Mesenchymal stem cell (in vitro differentiated cells and primary cell): ENCODE data around the gene IL17F.
A peak's percentile ranks its signal among the peaks of the same experiment; 100 is the strongest.

Experiments
- DNase-seq: peaks from one replicate; pipeline ENCODE4 v3.0.0-alpha.2; 2013
- H2AFZ ChIP-seq: one replicate; pipeline ENCODE4 v1.6.1; 2013; ENCODE audit warnings: low read depth, mild to moderate bottlenecking, control low read depth, inconsistent platforms, low read length, moderate library complexity
- H2AK5ac ChIP-seq: 2 replicates; pipeline ENCODE4 v1.6.1; 2013; ENCODE audit warnings: low read length, moderate library complexity, mild to moderate bottlenecking, inconsistent platforms; ENCODE audit not compliant: severe bottlenecking
- H2BK120ac ChIP-seq: one replicate; pipeline ENCODE4 v1.6.1; 2013; ENCODE audit warnings: low read depth, mild to moderate bottlenecking, inconsistent platforms, low read length, moderate library complexity
- H2BK12ac ChIP-seq, 2 experiments: one replicate each; pipeline ENCODE4 v1.6.1; 2013; ENCODE audit warnings: inconsistent platforms in 2 of 2, low read length in 2 of 2, mild to moderate bottlenecking in 2 of 2, moderate library complexity in 2 of 2, control low read depth in 1 of 2
- H2BK15ac ChIP-seq: one replicate; pipeline ENCODE4 v1.6.1; 2013; ENCODE audit warnings: mild to moderate bottlenecking, low read depth, inconsistent platforms; ENCODE audit not compliant: poor library complexity, severe bottlenecking
- H2BK5ac ChIP-seq: 2 replicates; pipeline ENCODE4 v1.6.1; 2013; ENCODE audit warnings: low read depth, mild to moderate bottlenecking, low read length, control low read depth, inconsistent platforms; ENCODE audit not compliant: poor library complexity, severe bottlenecking
- H3K14ac ChIP-seq, 2 experiments: one replicate each; pipeline ENCODE4 v1.6.1; 2013; ENCODE audit warnings: inconsistent platforms in 2 of 2, low read length in 2 of 2, control low read depth in 1 of 2, mild to moderate bottlenecking in 1 of 2, moderate library complexity in 1 of 2
- H3K18ac ChIP-seq, 2 experiments: one replicate each; pipeline ENCODE4 v1.6.1; 2013; ENCODE audit warnings: inconsistent platforms in 2 of 2, low read length in 2 of 2, control low read depth in 1 of 2, low read depth in 1 of 2, mild to moderate bottlenecking in 1 of 2
- H3K23ac ChIP-seq, 2 experiments: one replicate each; pipeline ENCODE4 v1.6.1; 2013; ENCODE audit warnings: inconsistent platforms in 2 of 2, low read length in 2 of 2, mild to moderate bottlenecking in 2 of 2, moderate library complexity in 2 of 2, control low read depth in 1 of 2
- H3K27ac ChIP-seq: 2 replicates; pipeline ENCODE4 v1.5.1; 2013; ENCODE audit warnings: mild to moderate bottlenecking, moderate library complexity, low read length, control low read depth, inconsistent platforms; ENCODE audit not compliant: poor library complexity, severe bottlenecking
- H3K27me3 ChIP-seq, 2 experiments: 2 replicates each; pipeline versions ENCODE4 v1.6.1 to v1.7.0; 2013; ENCODE audit warnings: low read length in 2 of 2, mild to moderate bottlenecking in 2 of 2, moderate library complexity in 2 of 2, control low read depth in 1 of 2, inconsistent platforms in 1 of 2; ENCODE audit not compliant: control insufficient read depth in 1 of 2, insufficient read depth in 1 of 2
- H3K36me3 ChIP-seq, 2 experiments: 2 replicates each; pipeline versions ENCODE4 v1.6.1 to v1.7.0; 2013; ENCODE audit warnings: low read length in 2 of 2, control low read depth in 1 of 2, inconsistent platforms in 1 of 2, low read depth in 1 of 2, mild to moderate bottlenecking in 1 of 2; ENCODE audit not compliant: insufficient read depth in 2 of 2, control insufficient read depth in 1 of 2
- H3K4ac ChIP-seq, 2 experiments: one replicate each; pipeline ENCODE4 v1.6.1; 2013; ENCODE audit warnings: inconsistent platforms in 2 of 2, low read length in 2 of 2, mild to moderate bottlenecking in 2 of 2, moderate library complexity in 2 of 2, control low read depth in 1 of 2, low read depth in 1 of 2
- H3K4me1 ChIP-seq: 2 replicates; pipeline ENCODE4 v1.6.1; 2013; ENCODE audit warnings: low read depth, low read length, control low read depth; ENCODE audit not compliant: control insufficient read depth, insufficient read depth
- H3K4me2 ChIP-seq: 2 replicates; pipeline ENCODE4 v1.6.1; 2013; ENCODE audit warnings: low read length, mild to moderate bottlenecking, inconsistent platforms; ENCODE audit not compliant: poor library complexity, severe bottlenecking
- H3K4me3 ChIP-seq, 2 experiments: 2 replicates each; pipeline versions ENCODE4 v1.5.1 to v1.7.0; 2013; ENCODE audit warnings: low read length in 2 of 2, mild to moderate bottlenecking in 2 of 2, control low read depth in 1 of 2, low read depth in 1 of 2; ENCODE audit not compliant: insufficient read depth in 1 of 2
- H3K79me1 ChIP-seq: replicated peaks from 2 replicates; pipeline ENCODE4 v1.6.1; 2013; ENCODE audit warnings: mild to moderate bottlenecking, control low read depth, low read length, inconsistent platforms; ENCODE audit not compliant: poor library complexity, severe bottlenecking
- H3K9ac ChIP-seq: 2 replicates; pipeline ENCODE4 v1.7.0; 2013; ENCODE audit warnings: mild to moderate bottlenecking, low read length, moderate library complexity
- H3K9me3 ChIP-seq: 2 replicates; pipeline ENCODE4 v1.7.0; 2013; ENCODE audit warnings: mild to moderate bottlenecking, low read length; ENCODE audit not compliant: control insufficient read depth
- H4K8ac ChIP-seq: one replicate; pipeline ENCODE4 v1.6.1; 2013; ENCODE audit warnings: inconsistent platforms, mild to moderate bottlenecking, low read length, moderate library complexity
- H4K91ac ChIP-seq: one replicate; pipeline ENCODE4 v1.6.1; 2013; ENCODE audit warnings: mild to moderate bottlenecking, low read length, inconsistent platforms
- WGBS: methylation state at CpG from one replicate; pipeline ENCODE4 v1.1.7; 2013; ENCODE audit warnings: mixed read lengths; 5-methylcytosine and 5-hydroxymethylcytosine counted together

Gene IL17F

GRCh38 chr6:52263709-52264540, 19.6 kb upstream of the IL17F start:
- no peak overlapping the region for H3K4me3 ChIP-seq
- no peaks in the 10 kb centered on the region for H3K27me3 ChIP-seq
- no peak overlapping the region for H2AFZ ChIP-seq
- H3K9ac ChIP-seq = no peak overlapping the region
- no peak overlapping the region for H2BK5ac ChIP-seq
- H2BK120ac ChIP-seq = no peak overlapping the region
- peak; percentile 60 for DNase-seq
- no peak overlapping the region for H4K8ac ChIP-seq
- H2BK15ac ChIP-seq = no peak overlapping the region
- peaks cover 17 to 39% of the 10 kb centered on the region in 2 experiments for H3K36me3 ChIP-seq
- H3K4me2 ChIP-seq = no peak overlapping the region
- peaks cover 2% of the 10 kb centered on the region for H3K79me1 ChIP-seq
- no peak overlapping the region for H3K23ac ChIP-seq
- H3K14ac ChIP-seq = no peak overlapping the region
- H3K9me3 ChIP-seq = no peaks in the 10 kb centered on the region
- no peak overlapping the region for H4K91ac ChIP-seq
- 78% methylated on average over 5 of the region's 11 CpGs for WGBS
- H3K18ac ChIP-seq = no peak overlapping the region
- H3K4me1 ChIP-seq = no peaks in the 10 kb centered on the region
- H2AK5ac ChIP-seq = no peak overlapping the region
- H3K4ac ChIP-seq = no peak overlapping the region
- no peak overlapping the region for H2BK12ac ChIP-seq
- H3K27ac ChIP-seq = no peak overlapping the region

- H3K79me1 ChIP-seq = peaks cover 2% of the 10 kb centered on the region
- whole genome bisulfite sequencing = 97% methylated on average over 9 of the region's 9 CpGs
- H4K8ac ChIP-seq = no peak overlapping the region
- H3K27ac ChIP-seq = no peak overlapping the region
- no peak overlapping the region for H2AK5ac ChIP-seq
- no peak overlapping the region for H2AFZ ChIP-seq
- no peak overlapping the region for H2BK120ac ChIP-seq
- no peak overlapping the region for H2BK12ac ChIP-seq
- H3K4ac ChIP-seq = no peak overlapping the region
- no peak overlapping the region for H3K4me2 ChIP-seq
- no peak overlapping the region for H3K9ac ChIP-seq
- H3K36me3 ChIP-seq = peaks cover 13 to 27% of the 10 kb centered on the region in 2 experiments
- no peaks in the 10 kb centered on the region for H3K9me3 ChIP-seq
- no peak overlapping the region for H3K14ac ChIP-seq
- no peak overlapping the region for H2BK5ac ChIP-seq
- H3K27me3 ChIP-seq = no peaks in the 10 kb centered on the region
- H3K23ac ChIP-seq = no peak overlapping the region
- no peak overlapping the region for H2BK15ac ChIP-seq
- no peak overlapping the region for H3K4me3 ChIP-seq
- H4K91ac ChIP-seq = no peak overlapping the region
- DNase-seq = no peak
- no peak overlapping the region for H3K18ac ChIP-seq
- no peaks in the 10 kb centered on the region for H3K4me1 ChIP-seq
Observed at GRCh38 chr6:52262620-52263344, 18.5 kb upstream of the IL17F start.

- H3K14ac ChIP-seq = peak overlapping the region in 1 of 2 experiments; percentile 14
- H2AFZ ChIP-seq = no peak overlapping the region
- H2BK120ac ChIP-seq = no peak overlapping the region
- WGBS = 75% methylated on average over 6 of the region's 6 CpGs
- no peaks in the 10 kb centered on the region for H3K9me3 ChIP-seq
- no peak overlapping the region for H3K18ac ChIP-seq
- peak; percentile 28 for DNase-seq
- H3K27ac ChIP-seq = no peak overlapping the region
- H3K79me1 ChIP-seq = peaks cover 2% of the 10 kb centered on the region
- no peak overlapping the region for H2AK5ac ChIP-seq
- no peaks in the 10 kb centered on the region for H3K4me1 ChIP-seq
- H3K4ac ChIP-seq = no peak overlapping the region
- H3K27me3 ChIP-seq = no peaks in the 10 kb centered on the region
- H4K91ac ChIP-seq = no peak overlapping the region
- H2BK5ac ChIP-seq = no peak overlapping the region
- H3K4me3 ChIP-seq = peak overlapping the region in 1 of 2 experiments; percentile 49
- peaks cover 8 to 21% of the 10 kb centered on the region in 2 experiments for H3K36me3 ChIP-seq
- H2BK12ac ChIP-seq = no peak overlapping the region
- H2BK15ac ChIP-seq = no peak overlapping the region
- no peak overlapping the region for H3K4me2 ChIP-seq
- H3K9ac ChIP-seq = peak overlapping the region; percentile 9
- no peak overlapping the region for H4K8ac ChIP-seq
- no peak overlapping the region for H3K23ac ChIP-seq
Observed at GRCh38 chr6:52261229-52261628, 16.9 kb upstream of the IL17F start.

- Histone ChIP-seq H3K27me3 (peaks cover 2 to 5% of the 10 kb centered on the region in 2 experiments), H3K79me1 (peaks cover 2% of the 10 kb centered on the region), H3K4me3 (peak overlapping the region in 1 of 2 experiments; percentile 49), H3K23ac (no peak overlapping the region), H4K8ac (no peak overlapping the region), H3K9ac (peak overlapping the region; percentile 9), H3K4me1 (no peaks in the 10 kb centered on the region), H3K36me3 (peaks cover 8 to 15% of the 10 kb centered on the region in 2 experiments), H2BK5ac (no peak overlapping the region), H2BK120ac (no peak overlapping the region), H3K27ac (no peak overlapping the region), H3K4me2 (no peak overlapping the region), H2AFZ (no peak overlapping the region), H2BK12ac (no peak overlapping the region), H3K18ac (no peak overlapping the region), H2BK15ac (no peak overlapping the region), H3K14ac (no peak overlapping the region), H4K91ac (peak overlapping the region; percentile 9), H2AK5ac (no peak overlapping the region), H3K4ac (no peak overlapping the region), H3K9me3 (no peaks in the 10 kb centered on the region)
- DNase-seq = no peak
- 100% methylated on average over 2 of the region's 3 CpGs for WGBS
Observed at GRCh38 chr6:52260634-52261033, 16.3 kb upstream of the IL17F start.
